ENCODE results near the gene KRT77.

KRT77 gene

DNA sequence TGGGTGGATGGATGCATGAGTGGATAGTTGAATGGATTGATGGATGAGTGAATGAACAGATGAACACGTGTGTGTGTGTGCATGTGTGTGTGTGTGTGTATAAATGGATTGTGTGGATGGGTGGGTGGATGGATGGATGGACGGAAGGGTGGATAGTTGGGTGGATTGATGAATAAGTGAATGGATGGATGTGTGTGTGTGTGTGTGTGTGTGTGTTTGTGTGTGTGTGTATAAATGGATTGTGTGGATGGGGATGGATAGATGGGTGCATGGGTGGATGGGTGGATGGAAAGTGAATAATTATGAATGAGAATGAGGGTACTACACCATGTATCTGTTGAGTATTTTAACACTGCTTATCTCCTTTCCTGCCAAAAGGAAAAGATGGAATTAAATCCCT, 986 bp downstream of the KRT77 start:
- TF ChIP-seq, protein P1, sequence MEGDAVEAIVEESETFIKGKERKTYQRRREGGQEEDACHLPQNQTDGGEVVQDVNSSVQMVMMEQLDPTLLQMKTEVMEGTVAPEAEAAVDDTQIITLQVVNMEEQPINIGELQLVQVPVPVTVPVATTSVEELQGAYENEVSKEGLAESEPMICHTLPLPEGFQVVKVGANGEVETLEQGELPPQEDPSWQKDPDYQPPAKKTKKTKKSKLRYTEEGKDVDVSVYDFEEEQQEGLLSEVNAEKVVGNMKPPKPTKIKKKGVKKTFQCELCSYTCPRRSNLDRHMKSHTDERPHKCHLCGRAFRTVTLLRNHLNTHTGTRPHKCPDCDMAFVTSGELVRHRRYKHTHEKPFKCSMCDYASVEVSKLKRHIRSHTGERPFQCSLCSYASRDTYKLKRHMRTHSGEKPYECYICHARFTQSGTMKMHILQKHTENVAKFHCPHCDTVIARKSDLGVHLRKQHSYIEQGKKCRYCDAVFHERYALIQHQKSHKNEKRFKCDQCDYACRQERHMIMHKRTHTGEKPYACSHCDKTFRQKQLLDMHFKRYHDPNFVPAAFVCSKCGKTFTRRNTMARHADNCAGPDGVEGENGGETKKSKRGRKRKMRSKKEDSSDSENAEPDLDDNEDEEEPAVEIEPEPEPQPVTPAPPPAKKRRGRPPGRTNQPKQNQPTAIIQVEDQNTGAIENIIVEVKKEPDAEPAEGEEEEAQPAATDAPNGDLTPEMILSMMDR (IDR thresholded peaks at IDR 0.05) = no peak
- Mint-ChIP-seq H3K9me3 (no peaks in the 10 kb centered on the region), H3K4me1 (peaks cover 24% of the 10 kb centered on the region), H3K27me3 (ENCODE audit: low read depth, poor library complexity) (peaks cover 16% of the 10 kb centered on the region), H3K4me3 (no peak overlapping the region), H3K27ac (no peak overlapping the region), H3K36me3 (ENCODE audit: low read depth) (no peaks in the 10 kb centered on the region)
- no peak for DNase-seq

DNA sequence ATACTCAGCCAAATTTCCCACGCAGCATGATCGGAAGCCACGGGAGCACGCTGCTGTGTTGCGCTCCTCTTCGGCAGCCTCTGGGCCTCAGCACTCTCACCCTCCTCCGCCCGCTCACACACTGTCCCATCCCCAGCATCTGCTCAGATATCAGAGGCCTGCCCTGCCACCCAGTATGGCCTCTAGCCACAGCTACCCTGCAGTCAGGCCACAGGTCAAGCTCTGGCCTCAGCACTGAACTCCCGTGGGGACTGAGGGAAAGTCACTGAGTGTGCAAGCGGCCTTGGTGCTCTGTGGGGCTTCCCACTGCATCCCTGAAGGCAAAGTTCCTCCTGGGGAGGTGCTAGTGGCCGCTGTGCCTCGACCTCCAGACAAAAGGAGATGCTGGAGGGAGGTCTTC, 2.0 kb downstream of the KRT77 start:
- Mint-ChIP-seq H3K4me3 (no peak overlapping the region), H3K27me3 (ENCODE audit: low read depth, poor library complexity) (peaks cover 16% of the 10 kb centered on the region), H3K9me3 (no peaks in the 10 kb centered on the region), H3K36me3 (ENCODE audit: low read depth) (no peaks in the 10 kb centered on the region), H3K4me1 (peaks cover 22% of the 10 kb centered on the region), H3K27ac (no peak overlapping the region)
- TF ChIP-seq, protein P1 (IDR thresholded peaks at IDR 0.05) = no peak
- DNase-seq = no peak

DNA sequence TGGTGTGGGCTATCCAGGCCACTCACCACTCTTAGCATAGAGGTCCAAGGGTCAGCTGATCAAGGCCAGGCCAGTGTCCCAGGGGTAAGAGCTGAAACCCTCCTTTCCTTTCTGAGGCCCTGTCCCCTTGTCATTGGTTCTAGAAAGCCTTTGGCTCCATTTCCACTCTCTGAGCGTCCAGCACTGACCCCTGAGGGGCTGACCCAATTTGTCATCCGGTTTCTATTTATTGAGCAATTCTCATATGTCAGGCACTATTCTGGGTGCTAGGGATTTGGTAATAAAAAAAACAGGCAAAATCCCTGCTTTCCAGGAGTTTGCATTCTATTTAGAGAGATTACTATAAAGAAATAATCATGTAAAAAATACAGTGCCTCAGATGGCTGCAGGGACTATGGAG, 3.4 kb downstream of the KRT77 start:
- no peak overlapping the region for H3K4me3 Mint-ChIP-seq
- peaks cover 22% of the 10 kb centered on the region for H3K4me1 Mint-ChIP-seq
- no peak for DNase-seq
- H3K27ac Mint-ChIP-seq = no peak overlapping the region
- TF ChIP-seq, protein P1 (IDR thresholded peaks at IDR 0.05) = no peak
- H3K9me3 Mint-ChIP-seq = no peaks in the 10 kb centered on the region
- no peaks in the 10 kb centered on the region for H3K36me3 Mint-ChIP-seq (ENCODE audit: low read depth)
- peaks cover 20% of the 10 kb centered on the region for H3K27me3 Mint-ChIP-seq (ENCODE audit: low read depth, poor library complexity)

DNA sequence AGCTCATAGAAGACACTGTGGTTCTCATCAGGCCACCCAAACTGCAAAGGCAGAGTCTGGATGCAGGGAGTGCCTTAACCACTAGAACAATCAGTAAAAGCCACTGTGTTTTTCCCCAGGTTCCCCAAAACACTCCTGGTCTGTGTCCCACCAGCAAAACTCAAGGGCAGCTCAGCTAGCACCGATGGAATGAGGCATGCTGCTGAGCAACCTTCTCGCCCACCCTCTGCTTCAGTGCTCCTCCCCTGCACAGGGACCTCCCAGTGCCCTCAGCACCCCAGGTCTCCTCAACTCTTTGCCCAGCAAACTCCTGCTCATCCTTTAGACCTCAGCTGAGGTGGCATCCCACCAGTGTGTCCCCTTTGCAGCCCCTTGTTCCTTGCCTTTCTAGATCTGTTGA, 4.0 kb downstream of the KRT77 start:
- no peaks in the 10 kb centered on the region for H3K9me3 Mint-ChIP-seq
- H3K27me3 Mint-ChIP-seq (ENCODE audit: low read depth, poor library complexity) = peaks cover 23% of the 10 kb centered on the region
- H3K36me3 Mint-ChIP-seq (ENCODE audit: low read depth) = no peaks in the 10 kb centered on the region
- peaks cover 22% of the 10 kb centered on the region for H3K4me1 Mint-ChIP-seq
- DNase-seq = no peak
- no peak overlapping the region for H3K4me3 Mint-ChIP-seq
- TF ChIP-seq, protein P1 (IDR thresholded peaks at IDR 0.05) = no peak
- no peak overlapping the region for H3K27ac Mint-ChIP-seq

DNA sequence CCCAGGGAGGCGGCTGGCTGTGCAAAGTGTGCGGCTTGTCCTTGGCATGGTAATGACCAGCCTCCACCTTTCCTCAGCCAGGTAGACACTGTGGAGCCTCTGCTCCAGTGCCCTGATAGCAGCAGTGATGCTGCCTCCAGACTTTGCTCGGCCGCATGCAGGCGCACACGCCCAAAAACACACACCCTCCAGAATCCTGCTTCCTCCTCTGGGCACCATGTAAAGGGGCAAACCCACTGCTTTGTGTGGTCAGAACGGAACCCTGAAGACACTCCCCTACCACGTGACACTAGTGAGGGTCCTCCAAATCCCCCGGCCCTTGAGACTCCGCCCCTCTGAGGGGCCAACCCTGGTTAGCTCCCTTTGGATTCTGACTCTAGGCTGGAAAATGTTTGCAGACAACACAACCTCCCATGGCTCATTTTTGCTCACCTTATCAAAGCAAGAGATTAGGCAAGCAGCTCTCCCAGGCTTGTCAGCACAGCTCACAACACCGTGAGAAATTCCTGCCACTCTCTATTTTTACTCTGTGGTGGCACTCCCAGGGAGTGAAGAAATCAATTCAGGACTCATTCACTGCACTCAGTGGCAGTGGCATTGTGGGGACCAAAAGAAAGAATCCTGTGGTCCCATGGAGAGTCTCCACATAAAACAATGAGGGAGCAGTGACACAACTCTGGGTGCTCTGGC, 4.5 kb downstream of the KRT77 start:
- no peaks in the 10 kb centered on the region for H3K9me3 Mint-ChIP-seq
- H3K27ac Mint-ChIP-seq = no peak overlapping the region
- H3K27me3 Mint-ChIP-seq (ENCODE audit: low read depth, poor library complexity) = peaks cover 23% of the 10 kb centered on the region
- H3K4me3 Mint-ChIP-seq = no peak overlapping the region
- no peak for DNase-seq
- TF ChIP-seq, protein P1 (IDR thresholded peaks at IDR 0.05) = no peak
- peaks cover 22% of the 10 kb centered on the region for H3K4me1 Mint-ChIP-seq
- H3K36me3 Mint-ChIP-seq (ENCODE audit: low read depth) = no peaks in the 10 kb centered on the region

DNA sequence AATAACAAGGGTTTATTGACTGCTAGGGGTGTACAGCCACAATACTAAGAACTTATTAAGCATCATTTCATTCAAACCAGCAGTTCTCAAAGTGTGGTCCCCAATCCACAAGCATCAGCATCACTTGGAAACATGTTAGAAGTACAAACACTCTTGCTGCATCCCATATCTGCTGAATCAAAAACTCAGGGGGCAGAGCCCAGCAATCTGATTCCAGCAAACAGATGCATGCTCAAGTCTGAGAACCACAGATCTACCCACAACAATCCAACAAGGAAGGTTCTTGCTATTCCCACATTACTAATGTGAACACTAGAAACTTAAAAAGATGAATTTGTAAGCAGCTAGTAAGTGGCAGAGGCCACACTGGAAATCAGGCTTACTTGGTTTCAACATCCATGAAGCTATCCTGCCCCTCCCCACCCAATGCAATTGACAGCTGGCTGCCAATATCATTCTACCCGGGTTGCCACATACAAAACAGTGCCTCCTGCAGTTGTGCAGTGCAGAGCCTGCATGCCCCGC, 6.2 kb downstream of the KRT77 start:
- DNase-seq = no peak
- peaks cover 28% of the 10 kb centered on the region for H3K27me3 Mint-ChIP-seq (ENCODE audit: low read depth, poor library complexity)
- H3K4me3 Mint-ChIP-seq = no peak overlapping the region
- H3K27ac Mint-ChIP-seq = no peak overlapping the region
- H3K36me3 Mint-ChIP-seq (ENCODE audit: low read depth) = no peaks in the 10 kb centered on the region
- no peaks in the 10 kb centered on the region for H3K9me3 Mint-ChIP-seq
- peaks cover 22% of the 10 kb centered on the region for H3K4me1 Mint-ChIP-seq
- TF ChIP-seq, protein P1 (IDR thresholded peaks at IDR 0.05) = no peak
